Measurements from ENCODE around the gene KCNIP3.

Gene KCNIP3

GRCh38 chr2:95329401-95329800, 32.3 kb downstream of the KCNIP3 start:
- no peak overlapping the region for H4K8ac ChIP-seq (ENCODE audit: low read length)
- no peak for DNase-seq
- no peak overlapping the region for H3K4ac ChIP-seq (ENCODE audit: low read depth in 1 of 2, low read length in 2 of 2)
- no peaks in the 10 kb centered on the region for H3K79me1 ChIP-seq (replicated peaks; ENCODE audit: low read length, poor library complexity, severe bottlenecking)
- H2BK120ac ChIP-seq (ENCODE audit: low read depth, low read length), result no peak overlapping the region
- H2BK12ac ChIP-seq (ENCODE audit: low read length in 2 of 2), result no peak overlapping the region
- peak overlapping the region; percentile 90 for H3K27ac ChIP-seq (ENCODE audit: low read length, poor library complexity, severe bottlenecking)
- no peak overlapping the region for H3K9ac ChIP-seq (ENCODE audit: low read length)
- no peak overlapping the region for H4K91ac ChIP-seq (ENCODE audit: low read length)
- peak overlapping the region; percentile 86 for H2AK5ac ChIP-seq (ENCODE audit: low read length, severe bottlenecking)
- peaks cover 47% of the 10 kb centered on the region for H3K4me1 ChIP-seq (ENCODE audit: control insufficient read depth, insufficient read depth, low read depth, low read length)
- H2AFZ ChIP-seq (ENCODE audit: low read depth, low read length), result no peak overlapping the region
- H2BK15ac ChIP-seq (ENCODE audit: low read depth, poor library complexity, severe bottlenecking), result no peak overlapping the region
- H3K18ac ChIP-seq (ENCODE audit: low read depth in 1 of 2, low read length in 2 of 2), result no peak overlapping the region
- no peak overlapping the region for H2BK5ac ChIP-seq (ENCODE audit: low read depth, low read length, poor library complexity, severe bottlenecking)
- H3K36me3 ChIP-seq (ENCODE audit: control insufficient read depth in 1 of 2, insufficient read depth in 2 of 2, low read depth in 1 of 2, low read length in 2 of 2), result no peaks in the 10 kb centered on the region
- no peak overlapping the region for H3K14ac ChIP-seq (ENCODE audit: low read length in 2 of 2)
- no peak overlapping the region for H3K4me2 ChIP-seq (ENCODE audit: low read length, poor library complexity, severe bottlenecking)
- peaks cover 0 to 20% of the 10 kb centered on the region in 2 experiments for H3K27me3 ChIP-seq (ENCODE audit: control insufficient read depth in 1 of 2, insufficient read depth in 1 of 2, low read length in 2 of 2)
- no peak overlapping the region for H3K23ac ChIP-seq (ENCODE audit: low read length in 2 of 2)
- H3K4me3 ChIP-seq (ENCODE audit: insufficient read depth in 1 of 2, low read depth in 1 of 2, low read length in 2 of 2), result no peak overlapping the region
- H3K9me3 ChIP-seq (ENCODE audit: control insufficient read depth, low read length), result no peaks in the 10 kb centered on the region
- 92% methylated on average over 14 of the region's 14 CpGs for WGBS

DNA sequence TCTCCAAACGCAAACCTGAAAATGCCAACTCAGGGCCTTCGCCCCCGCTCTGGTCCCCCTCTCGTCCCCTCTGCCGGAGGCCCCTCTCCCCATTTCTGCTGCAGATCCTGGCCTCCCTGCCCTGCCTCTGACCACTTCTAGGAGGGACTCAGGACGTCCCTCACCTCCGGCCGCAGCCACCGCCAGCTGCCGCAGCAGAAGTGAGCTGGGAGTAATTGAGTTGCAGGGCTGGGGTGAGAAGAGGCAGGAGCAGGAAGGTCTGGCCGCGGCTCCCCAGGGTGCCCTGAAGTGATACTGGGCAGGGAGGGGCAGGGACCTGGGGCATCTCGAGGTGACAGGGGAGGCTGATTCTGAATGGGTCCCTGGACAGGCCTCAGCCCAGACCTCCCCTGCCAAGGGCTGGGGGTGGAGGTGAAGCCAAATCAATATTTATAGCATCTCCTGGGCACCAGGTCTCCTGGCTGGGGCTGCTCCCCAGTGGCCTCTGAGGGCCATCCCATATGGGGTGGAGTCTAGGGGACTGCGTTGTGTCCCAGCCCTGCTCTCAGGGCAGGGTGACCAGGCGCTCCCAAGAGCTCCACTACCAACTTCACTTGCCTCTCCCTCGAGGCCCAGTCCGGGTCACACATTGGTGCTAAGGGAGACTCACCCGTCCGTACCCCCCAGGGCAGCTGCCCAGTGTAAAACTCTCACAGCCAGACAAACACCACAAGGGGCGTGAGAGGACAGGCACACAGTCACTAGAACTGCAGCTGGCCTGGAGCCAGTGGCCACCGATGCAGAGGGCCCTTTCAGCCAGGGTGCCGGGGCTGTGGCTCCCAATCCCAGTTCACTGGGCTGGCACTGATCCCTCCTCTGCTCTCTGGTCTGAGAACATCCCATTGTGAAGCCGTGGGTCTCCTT, 33.0 kb downstream of the KCNIP3 start:
- H2BK15ac ChIP-seq (ENCODE audit: low read depth, poor library complexity, severe bottlenecking), result no peak overlapping the region
- WGBS, result 75% methylated on average over 22 of the region's 23 CpGs

GRCh38 chr2:95330794-95331338, 33.7 kb downstream of the KCNIP3 start:
- Histone ChIP-seq H3K4me2 (ENCODE audit: low read length, poor library complexity, severe bottlenecking) (no peak overlapping the region), H2BK12ac (ENCODE audit: low read length in 2 of 2) (no peak overlapping the region), H3K23ac (ENCODE audit: low read length in 2 of 2) (no peak overlapping the region), H2AK5ac (ENCODE audit: low read length, severe bottlenecking) (peak overlapping the region; percentile 65), H2BK5ac (ENCODE audit: low read depth, low read length, poor library complexity, severe bottlenecking) (no peak overlapping the region), H2BK15ac (ENCODE audit: low read depth, poor library complexity, severe bottlenecking) (no peak overlapping the region), H3K36me3 (ENCODE audit: control insufficient read depth in 1 of 2, insufficient read depth in 2 of 2, low read depth in 1 of 2, low read length in 2 of 2) (no peaks in the 10 kb centered on the region), H3K4ac (ENCODE audit: low read depth in 1 of 2, low read length in 2 of 2) (no peak overlapping the region), H3K18ac (ENCODE audit: low read depth in 1 of 2, low read length in 2 of 2) (no peak overlapping the region), H3K14ac (ENCODE audit: low read length in 2 of 2) (no peak overlapping the region), H3K4me3 (ENCODE audit: insufficient read depth in 1 of 2, low read depth in 1 of 2, low read length in 2 of 2) (no peak overlapping the region), H2BK120ac (ENCODE audit: low read depth, low read length) (no peak overlapping the region), H3K79me1 (replicated peaks; ENCODE audit: low read length, poor library complexity, severe bottlenecking) (no peaks in the 10 kb centered on the region), H3K27me3 (ENCODE audit: control insufficient read depth in 1 of 2, insufficient read depth in 1 of 2, low read length in 2 of 2) (peaks cover 0 to 22% of the 10 kb centered on the region in 2 experiments), H3K9ac (ENCODE audit: low read length) (no peak overlapping the region), H3K4me1 (ENCODE audit: control insufficient read depth, insufficient read depth, low read depth, low read length) (peaks cover 50% of the 10 kb centered on the region), H3K9me3 (ENCODE audit: control insufficient read depth, low read length) (no peaks in the 10 kb centered on the region), H2AFZ (ENCODE audit: low read depth, low read length) (no peak overlapping the region), H3K27ac (ENCODE audit: low read length, poor library complexity, severe bottlenecking) (peak overlapping the region; percentile 1), H4K91ac (ENCODE audit: low read length) (no peak overlapping the region), H4K8ac (ENCODE audit: low read length) (no peak overlapping the region)
- no peak for DNase-seq
- WGBS, result 85% methylated on average over 11 of the region's 11 CpGs

More for the DNA sequence above, 33.0 kb downstream of the KCNIP3 start:
- Histone ChIP-seq H4K8ac (ENCODE audit: low read length) (no peak overlapping the region), H3K9me3 (ENCODE audit: control insufficient read depth, low read length) (no peaks in the 10 kb centered on the region), H3K23ac (ENCODE audit: low read length in 2 of 2) (no peak overlapping the region), H3K4ac (ENCODE audit: low read depth in 1 of 2, low read length in 2 of 2) (no peak overlapping the region), H3K27ac (ENCODE audit: low read length, poor library complexity, severe bottlenecking) (peak overlapping the region; percentile 1), H3K4me2 (ENCODE audit: low read length, poor library complexity, severe bottlenecking) (no peak overlapping the region), H4K91ac (ENCODE audit: low read length) (no peak overlapping the region), H3K36me3 (ENCODE audit: control insufficient read depth in 1 of 2, insufficient read depth in 2 of 2, low read depth in 1 of 2, low read length in 2 of 2) (no peaks in the 10 kb centered on the region), H2BK5ac (ENCODE audit: low read depth, low read length, poor library complexity, severe bottlenecking) (no peak overlapping the region), H3K4me3 (ENCODE audit: insufficient read depth in 1 of 2, low read depth in 1 of 2, low read length in 2 of 2) (no peak overlapping the region), H2BK120ac (ENCODE audit: low read depth, low read length) (no peak overlapping the region), H3K9ac (ENCODE audit: low read length) (no peak overlapping the region), H2BK12ac (ENCODE audit: low read length in 2 of 2) (no peak overlapping the region), H3K14ac (ENCODE audit: low read length in 2 of 2) (no peak overlapping the region), H2AFZ (ENCODE audit: low read depth, low read length) (no peak overlapping the region), H3K4me1 (ENCODE audit: control insufficient read depth, insufficient read depth, low read depth, low read length) (peaks cover 50% of the 10 kb centered on the region), H3K18ac (ENCODE audit: low read depth in 1 of 2, low read length in 2 of 2) (no peak overlapping the region), H2AK5ac (ENCODE audit: low read length, severe bottlenecking) (peak overlapping the region; percentile 65), H3K27me3 (ENCODE audit: control insufficient read depth in 1 of 2, insufficient read depth in 1 of 2, low read length in 2 of 2) (peaks cover 0 to 20% of the 10 kb centered on the region in 2 experiments), H3K79me1 (replicated peaks; ENCODE audit: low read length, poor library complexity, severe bottlenecking) (no peaks in the 10 kb centered on the region)
- no peak for DNase-seq

DNA sequence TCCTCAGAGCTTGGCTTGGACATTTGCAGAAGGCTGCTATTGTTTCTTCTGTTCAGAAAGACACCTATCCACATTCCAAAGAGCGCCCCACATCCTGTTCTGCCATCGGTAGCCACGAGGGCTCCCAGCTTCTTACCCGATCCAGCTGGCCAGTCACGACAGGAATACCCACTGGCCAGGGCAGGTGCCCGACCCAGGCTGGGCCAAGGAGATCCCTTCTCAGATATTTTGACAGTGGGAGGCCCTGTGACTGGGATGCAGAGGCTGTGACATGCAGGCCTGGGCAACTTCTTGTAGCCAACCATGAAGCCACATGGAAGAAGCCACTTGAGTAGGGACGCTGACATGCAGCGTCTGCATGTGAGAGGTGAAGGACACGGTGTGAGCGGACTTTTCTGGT, 34.5 kb downstream of the KCNIP3 start:
- Histone ChIP-seq H3K14ac (ENCODE audit: low read length in 2 of 2) (no peak overlapping the region), H3K4me3 (ENCODE audit: insufficient read depth in 1 of 2, low read depth in 1 of 2, low read length in 2 of 2) (no peak overlapping the region), H2BK120ac (ENCODE audit: low read depth, low read length) (no peak overlapping the region), H2BK15ac (ENCODE audit: low read depth, poor library complexity, severe bottlenecking) (no peak overlapping the region), H3K27me3 (ENCODE audit: control insufficient read depth in 1 of 2, insufficient read depth in 1 of 2, low read length in 2 of 2) (peaks cover 0 to 29% of the 10 kb centered on the region in 2 experiments), H3K4me2 (ENCODE audit: low read length, poor library complexity, severe bottlenecking) (no peak overlapping the region), H3K4me1 (ENCODE audit: control insufficient read depth, insufficient read depth, low read depth, low read length) (peaks cover 50% of the 10 kb centered on the region), H3K9me3 (ENCODE audit: control insufficient read depth, low read length) (no peaks in the 10 kb centered on the region), H2AFZ (ENCODE audit: low read depth, low read length) (no peak overlapping the region), H2BK5ac (ENCODE audit: low read depth, low read length, poor library complexity, severe bottlenecking) (no peak overlapping the region), H3K9ac (ENCODE audit: low read length) (no peak overlapping the region), H3K79me1 (replicated peaks; ENCODE audit: low read length, poor library complexity, severe bottlenecking) (no peaks in the 10 kb centered on the region), H3K23ac (ENCODE audit: low read length in 2 of 2) (no peak overlapping the region), H3K18ac (ENCODE audit: low read depth in 1 of 2, low read length in 2 of 2) (no peak overlapping the region), H4K91ac (ENCODE audit: low read length) (no peak overlapping the region), H3K27ac (ENCODE audit: low read length, poor library complexity, severe bottlenecking) (no peak overlapping the region), H2BK12ac (ENCODE audit: low read length in 2 of 2) (no peak overlapping the region), H3K4ac (ENCODE audit: low read depth in 1 of 2, low read length in 2 of 2) (no peak overlapping the region), H4K8ac (ENCODE audit: low read length) (no peak overlapping the region), H2AK5ac (ENCODE audit: low read length, severe bottlenecking) (peak overlapping the region; percentile 29), H3K36me3 (ENCODE audit: control insufficient read depth in 1 of 2, insufficient read depth in 2 of 2, low read depth in 1 of 2, low read length in 2 of 2) (no peaks in the 10 kb centered on the region)
- 85% methylated on average over 10 of the region's 10 CpGs for WGBS
- DNase-seq, result no peak
